G401 (cell line): ENCODE results near the gene CUL2. TPM values are rescaled to one million over a fixed set of nuclear protein-coding genes. Genes with fewer than 3 reads are reported as not detected.

ENCODE experiments used
- DNase-seq: peaks from one replicate; pipeline ENCODE4 v3.0.0-alpha.2; 2015; ENCODE audit warnings: low spot score
- in situ Hi-C: cut with HindIII; loops from 2 replicates; pipeline ENCODE4 v1.10.0; 2016; ENCODE audit warnings: low sequenced_read_pairs, mixed read lengths
- total RNA-seq: library from RNA; depleted of rRNA; stranded (reverse); fragments of >200 nt; shearing (Covaris generic); gene quantifications from 2 replicates; pipeline ENCODE4 v1.2.3, GENCODE V29; 2014; rRNA removed

Gene CUL2
- total RNA-seq, result 17.2 and 29.2 TPM in 2 replicates

DNA sequence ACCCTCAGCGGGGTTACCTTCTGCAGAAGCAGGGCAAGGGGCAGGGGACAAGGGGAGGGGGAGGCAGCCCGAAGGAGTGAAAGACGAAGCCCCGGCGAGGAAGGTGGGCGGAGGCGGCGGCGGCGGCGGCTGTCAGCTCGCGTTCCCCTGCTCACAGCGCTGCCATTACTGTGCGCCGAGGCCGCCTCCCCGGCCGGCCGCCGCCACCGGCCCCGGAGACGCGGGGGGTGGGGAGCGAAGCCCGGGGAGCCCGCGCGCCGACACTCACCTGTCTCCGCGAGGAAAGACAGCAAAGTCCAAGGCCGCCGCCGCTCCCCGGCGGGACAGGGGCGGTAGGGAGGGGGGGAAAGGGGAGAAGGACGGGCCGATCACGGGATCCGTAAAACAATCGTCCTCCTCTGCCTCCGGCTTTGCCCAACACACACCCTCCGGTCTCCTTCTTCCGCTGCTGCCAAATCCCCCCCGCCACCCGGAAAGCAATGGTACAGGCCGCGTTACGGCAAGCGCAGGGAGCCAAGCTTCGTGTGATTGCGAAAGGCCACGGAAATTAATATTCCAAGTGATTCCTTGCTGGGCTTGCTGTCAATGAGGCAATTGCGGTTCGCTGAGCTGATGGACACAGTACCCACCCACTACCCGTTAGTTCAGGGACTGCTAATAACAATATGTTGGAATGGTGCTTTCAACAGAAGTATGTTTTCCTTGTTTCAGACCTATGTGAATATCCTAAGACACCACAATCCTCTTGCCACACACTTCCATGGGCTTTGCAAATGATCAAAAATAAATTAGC, at the start of gene CUL2:
Gene CUL2, minus strand, starts transcription at position 180 of the 793 bp plus-strand sequence. CDS start 19,024 bp downstream, outside the sequence.
- peak; percentile 92 for DNase-seq
- in situ Hi-C loops, result no loop called here

DNA sequence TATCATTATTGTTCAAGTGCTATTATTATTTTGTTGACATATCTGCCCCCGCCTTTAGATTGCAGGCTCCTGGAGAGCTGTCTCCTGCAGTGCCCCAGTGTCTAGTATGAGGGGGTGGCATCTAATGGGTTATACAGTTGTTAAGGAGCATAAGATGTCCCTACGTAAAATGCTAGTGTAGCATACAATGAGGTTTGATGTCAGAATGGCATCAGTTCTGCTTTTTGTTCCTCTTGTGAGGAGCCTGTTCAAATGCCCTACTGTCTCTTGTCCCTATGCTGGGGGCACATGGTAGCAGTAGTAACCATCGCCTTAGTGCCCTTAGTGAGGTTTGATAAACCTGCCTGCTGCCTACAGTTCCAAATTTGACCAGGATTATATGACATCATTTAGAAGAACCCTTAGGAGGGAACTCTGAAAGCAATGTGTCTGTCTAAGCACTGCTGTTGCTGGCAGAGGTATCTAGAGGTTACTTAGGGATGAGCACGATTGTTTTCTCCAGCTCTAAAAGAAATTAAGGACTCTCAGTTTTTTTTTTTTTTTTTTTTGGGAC, 46.2 kb upstream of the CUL2 start:
- in situ Hi-C loops, result no loop called here

DNA sequence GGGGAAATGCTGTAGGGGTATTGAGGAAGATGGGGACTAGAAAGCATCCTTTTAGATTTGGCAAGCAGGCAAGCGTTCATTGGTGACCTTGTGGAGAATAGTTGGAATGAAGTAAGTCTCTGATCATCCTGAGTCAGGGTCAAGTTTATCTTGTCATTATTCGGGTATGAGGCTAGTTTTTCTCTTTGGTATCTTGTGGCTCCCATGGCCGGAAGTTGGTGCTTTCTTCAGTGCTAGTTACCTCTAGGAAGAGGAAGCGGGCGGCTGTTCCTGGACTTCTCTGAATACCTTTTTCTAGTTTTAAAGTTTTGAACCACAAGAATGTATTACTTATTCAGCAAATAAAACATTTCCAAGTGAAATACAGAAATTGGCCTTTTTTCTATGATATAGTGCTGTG, 45.7 kb upstream of the CUL2 start:
- in situ Hi-C loops, result no loop called here
- no peak for DNase-seq

More for the DNA sequence above, 46.2 kb upstream of the CUL2 start:
- DNase-seq, result no peak

DNA sequence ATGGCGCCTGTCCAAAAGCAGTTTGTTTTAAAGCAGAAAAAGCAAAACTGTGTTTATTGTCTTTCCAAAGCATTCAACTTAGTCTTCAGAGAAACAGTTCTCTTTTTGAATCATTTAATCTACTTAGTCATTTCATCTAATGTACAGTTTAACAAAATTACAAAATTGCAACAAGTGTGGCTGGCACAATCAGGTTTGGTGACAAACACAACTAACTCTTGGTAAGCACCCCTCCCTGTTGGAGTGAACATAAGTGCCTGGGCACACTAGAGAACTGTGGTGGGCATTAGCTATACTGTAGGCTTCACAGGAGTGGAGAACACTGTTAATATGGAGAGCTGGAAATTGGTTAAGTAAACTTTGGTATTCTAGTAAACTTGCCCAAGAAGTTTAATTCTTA, 43.4 kb upstream of the CUL2 start:
- DNase-seq, result no peak
- in situ Hi-C loops, result no loop called here

DNA sequence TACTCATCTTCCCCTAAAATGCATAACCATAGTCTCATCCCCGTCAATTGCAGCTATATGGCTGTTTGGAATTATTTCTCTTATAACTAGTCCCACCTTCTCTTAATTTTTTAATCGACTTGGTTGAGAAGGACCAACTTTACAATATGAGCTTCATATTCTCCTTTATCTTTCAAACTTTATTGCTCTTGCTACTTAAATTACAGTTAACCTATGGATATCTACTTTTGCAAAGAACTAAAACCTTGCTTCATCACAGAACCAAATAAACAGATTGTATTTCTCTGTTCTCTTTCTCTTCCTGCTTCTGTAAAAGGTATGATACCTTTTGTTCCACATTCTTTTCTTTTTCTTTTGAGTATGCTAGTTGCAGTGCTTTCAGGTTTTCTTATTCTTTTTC, 42.6 kb upstream of the CUL2 start:
- no peak for DNase-seq
- in situ Hi-C loops, result no loop called here

DNA sequence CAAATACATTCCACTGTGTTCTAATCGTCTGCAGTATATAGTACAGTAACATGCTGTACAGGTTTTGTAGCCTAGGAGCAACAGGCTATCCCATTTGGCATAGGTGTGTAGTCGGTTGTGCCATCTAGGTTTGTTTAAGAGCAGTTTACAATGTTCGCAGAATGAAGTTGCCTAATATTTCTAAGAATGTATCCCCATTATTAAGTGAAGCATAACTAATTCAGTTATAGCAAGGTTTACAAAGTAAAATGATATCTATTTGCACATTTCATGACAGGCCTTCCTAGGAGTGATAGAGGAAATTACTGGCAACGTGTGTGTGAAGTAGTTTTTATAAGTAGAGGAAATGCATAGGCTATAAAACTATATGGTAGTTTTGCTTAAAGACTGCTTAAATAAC, 40.5 kb upstream of the CUL2 start:
- DNase-seq, result no peak
- in situ Hi-C loops, result no loop called here

DNA sequence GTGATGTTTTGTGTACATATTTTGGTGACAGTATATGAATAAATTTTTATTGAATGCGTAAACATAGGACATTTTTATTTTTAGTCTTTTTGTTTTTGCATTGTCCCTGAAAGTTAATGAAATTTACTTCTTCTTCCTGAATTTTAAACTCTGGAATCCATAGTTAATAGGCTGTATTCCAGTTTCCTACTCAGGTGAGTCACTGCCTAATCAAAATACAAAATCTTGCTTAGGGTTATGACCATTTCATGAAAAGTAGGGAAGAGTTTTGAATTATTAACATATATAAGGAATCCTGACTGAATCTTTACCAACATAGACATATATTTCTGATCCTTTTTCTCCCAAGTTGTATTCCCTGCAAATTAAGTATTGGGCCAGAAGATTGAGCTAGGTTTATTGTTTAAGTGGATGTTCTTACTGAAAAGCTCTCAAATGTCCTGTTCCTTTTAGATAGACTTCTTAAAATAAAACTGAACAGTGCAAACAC, 39.1 kb upstream of the CUL2 start:
- in situ Hi-C loops, result no loop called here
- no peak for DNase-seq

DNA sequence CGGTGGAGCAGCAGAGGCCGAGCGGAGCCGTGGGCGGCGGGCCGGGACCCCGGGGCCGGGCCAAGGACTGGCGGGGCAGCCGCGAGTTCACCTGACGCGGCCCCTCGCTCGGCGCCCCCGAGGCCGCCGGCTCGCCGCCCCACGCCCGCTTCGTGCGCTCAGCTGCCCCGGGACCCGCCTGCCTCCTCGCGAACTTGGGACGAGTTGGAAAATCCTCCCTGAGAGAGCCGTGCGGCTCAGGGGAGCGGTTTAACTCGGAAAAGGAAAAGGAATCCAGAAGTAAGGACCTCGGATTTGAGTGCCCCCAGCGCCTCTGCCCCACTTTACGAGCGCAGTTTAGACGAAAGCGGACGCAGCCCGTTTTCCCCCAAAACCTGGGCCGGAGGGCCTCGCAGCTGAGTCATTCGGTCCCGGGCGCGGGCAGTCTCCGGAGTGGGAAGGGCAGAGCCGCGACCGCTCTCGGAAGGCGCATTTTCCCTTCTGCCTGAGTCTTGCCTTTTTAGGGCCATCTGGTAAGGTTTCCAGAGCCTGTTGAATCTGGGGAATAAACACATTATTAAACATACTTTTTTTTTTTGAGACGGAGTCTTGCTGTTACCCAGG, 37.2 kb upstream of the CUL2 start:
- peak; percentile 47 for DNase-seq
- in situ Hi-C loops, result no loop called here

DNA sequence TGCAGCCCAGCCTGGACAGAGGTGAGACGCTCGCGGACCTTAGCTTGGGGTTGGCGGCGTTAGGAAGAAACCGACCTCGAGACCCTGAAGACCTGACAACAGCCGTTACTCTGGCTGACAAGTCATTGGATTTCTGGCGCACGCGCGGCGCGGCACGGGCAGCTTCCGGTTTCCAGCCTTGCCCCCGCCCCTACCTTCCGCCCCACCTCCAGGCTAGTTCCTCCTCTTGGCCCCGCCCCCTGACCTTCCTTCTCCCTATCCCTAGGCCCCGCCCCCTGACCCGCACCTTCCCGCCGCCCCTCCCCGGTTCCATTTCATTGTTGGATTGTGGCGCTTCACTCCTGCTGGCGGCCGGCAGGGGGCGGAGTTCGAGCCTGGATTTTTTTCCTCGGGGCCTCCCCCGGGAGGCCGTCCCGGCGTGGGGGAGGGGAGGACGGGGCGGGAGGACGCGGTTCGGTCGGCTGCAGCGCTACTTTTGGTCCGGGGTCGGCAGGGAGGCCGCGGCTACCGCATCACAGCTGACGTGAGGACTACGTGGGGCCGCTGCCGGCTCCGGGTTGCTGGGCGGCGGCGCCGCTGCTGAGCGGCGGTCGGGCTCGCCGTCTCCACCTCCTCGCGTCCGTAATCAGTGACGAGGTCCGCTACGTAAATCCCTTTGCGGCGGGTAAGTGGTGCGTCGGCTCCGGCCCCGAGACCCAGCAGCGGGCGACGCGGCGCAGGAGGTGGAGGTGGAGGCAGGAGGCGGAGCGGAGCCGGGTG, 36.6 kb upstream of the CUL2 start, which contains the start of gene CREM:
Gene CREM, plus strand, starts transcription at position 317 of the 759 bp plus-strand sequence. CDS start 10,990 bp downstream, outside the sequence.
- in situ Hi-C loops, result no loop called here
- DNase-seq, result peak; percentile 98

DNA sequence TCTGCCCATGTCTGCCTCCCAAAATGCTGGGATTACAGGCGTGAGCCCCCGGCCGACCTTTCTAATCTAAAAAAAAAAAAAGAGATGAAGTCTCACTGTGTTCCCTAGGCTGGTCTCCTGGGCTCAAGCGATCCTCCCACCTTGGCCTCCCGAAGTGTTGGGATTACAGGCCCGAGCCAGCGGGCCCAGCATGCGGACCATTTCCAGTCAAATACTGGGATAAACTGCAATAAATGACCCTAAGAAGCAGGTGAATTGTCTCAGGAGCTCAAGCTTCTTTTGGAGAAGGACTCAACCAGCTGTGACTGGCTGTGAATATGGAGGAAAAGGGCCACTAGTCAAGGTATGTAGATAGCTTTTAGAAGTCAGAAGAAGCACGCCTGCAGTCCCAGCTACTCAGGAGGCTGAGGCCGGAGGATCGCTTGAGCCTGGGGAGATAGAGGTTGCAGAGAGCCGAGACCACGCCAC, 36.0 kb upstream of the CUL2 start:
- no peak for DNase-seq
- in situ Hi-C loops, result no loop called here

DNA sequence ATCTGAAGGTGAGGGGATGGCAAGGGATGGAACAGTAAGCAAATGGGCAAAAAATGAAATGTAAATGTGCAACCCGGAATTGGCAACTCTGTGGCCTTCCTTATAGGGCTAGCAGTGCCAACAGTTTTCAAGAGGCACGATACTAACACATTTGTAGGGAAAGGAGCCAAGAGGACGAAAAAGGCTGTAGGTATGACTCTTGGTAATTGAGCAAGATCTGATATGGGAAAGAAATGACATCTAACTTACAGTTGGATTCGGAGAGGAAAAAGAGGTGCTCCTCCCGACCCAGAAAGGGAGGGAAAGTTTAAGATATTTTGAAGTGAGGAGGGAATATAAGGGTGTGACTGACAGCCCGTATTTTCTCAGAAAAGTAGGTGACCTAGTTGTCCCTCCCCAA, 34.4 kb upstream of the CUL2 start:
- in situ Hi-C loops, result no loop called here

DNA sequence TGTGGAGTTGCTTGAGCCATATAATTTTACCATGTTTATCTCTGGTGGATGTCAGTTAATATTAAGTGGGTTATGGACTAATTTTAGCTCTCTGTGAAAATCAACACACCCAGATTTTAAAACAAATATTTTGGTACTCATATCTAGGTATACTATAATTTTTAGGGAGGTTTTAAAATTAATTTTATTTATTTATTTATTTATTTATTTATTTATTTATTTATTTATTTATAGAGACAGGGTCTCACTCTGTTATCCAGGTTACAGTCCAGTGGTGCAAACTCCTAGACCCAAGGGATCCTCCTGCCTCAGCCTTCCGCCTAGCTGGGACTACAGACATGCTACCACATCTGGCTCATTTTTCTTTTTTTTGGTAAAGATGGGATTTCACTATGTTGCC, 29.2 kb upstream of the CUL2 start:
- no peak for DNase-seq
- in situ Hi-C loops, result no loop called here

More for the DNA sequence above, 34.4 kb upstream of the CUL2 start:
- DNase-seq, result no peak

DNA sequence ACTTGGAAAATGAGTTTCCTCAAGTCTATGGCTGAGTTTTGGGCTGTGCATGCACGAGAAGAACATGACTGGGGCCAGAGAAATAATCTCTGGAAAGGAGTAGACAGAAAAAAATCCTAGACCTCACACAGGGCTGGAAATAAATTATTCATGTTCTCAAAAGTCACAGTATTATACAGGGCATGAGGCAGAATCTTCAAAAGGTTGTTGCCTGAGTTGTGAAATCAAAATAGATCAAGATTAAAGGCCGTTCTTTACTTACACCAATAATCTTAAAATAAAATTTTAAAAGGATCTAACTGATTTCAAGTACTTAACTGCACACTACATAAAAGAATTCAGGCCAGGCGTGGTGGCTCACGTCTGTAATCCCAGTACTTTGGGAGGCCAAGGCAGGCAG, 22.4 kb upstream of the CUL2 start:
- no peak for DNase-seq
- in situ Hi-C loops, result no loop called here

DNA sequence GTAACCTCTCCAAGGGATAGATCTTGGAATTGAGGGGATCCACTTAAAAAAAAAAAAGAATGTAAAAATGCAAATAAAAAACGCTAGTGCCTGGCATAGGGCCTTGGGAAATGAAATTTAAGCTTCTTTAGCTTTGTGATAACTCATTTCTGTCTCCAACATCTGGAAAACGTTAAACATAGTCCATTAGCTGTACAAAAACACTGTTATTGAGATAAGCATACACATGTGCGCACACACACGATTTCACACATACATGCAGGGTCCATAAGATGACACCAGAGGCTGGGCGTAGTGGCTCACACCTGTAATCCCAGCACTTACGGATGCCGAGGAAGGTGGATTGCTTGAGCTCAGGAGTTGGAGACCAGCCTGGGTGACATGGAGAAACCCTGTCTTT, 13.7 kb upstream of the CUL2 start:
- DNase-seq, result no peak
- in situ Hi-C loops, result no loop called here

DNA sequence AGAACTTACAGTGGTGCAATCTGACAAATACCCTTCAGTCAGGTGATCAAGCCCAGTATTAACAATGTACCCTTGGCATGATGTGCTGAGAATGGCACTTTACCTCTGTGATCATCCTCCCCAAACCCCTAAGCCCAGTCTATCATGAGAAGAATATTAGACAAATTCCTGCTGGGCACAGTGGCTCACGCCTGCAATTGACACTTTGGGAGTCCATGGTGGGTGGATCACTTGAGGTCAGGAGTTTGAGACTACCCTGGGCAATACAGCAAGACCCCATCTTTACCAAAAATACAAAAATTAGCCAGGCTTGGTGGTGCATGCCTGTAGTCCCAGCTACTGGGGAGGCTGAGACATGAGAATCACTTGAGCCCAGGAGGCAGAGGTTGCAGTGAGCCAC, 7.4 kb upstream of the CUL2 start:
- DNase-seq, result no peak
- in situ Hi-C loops, result no loop called here

DNA sequence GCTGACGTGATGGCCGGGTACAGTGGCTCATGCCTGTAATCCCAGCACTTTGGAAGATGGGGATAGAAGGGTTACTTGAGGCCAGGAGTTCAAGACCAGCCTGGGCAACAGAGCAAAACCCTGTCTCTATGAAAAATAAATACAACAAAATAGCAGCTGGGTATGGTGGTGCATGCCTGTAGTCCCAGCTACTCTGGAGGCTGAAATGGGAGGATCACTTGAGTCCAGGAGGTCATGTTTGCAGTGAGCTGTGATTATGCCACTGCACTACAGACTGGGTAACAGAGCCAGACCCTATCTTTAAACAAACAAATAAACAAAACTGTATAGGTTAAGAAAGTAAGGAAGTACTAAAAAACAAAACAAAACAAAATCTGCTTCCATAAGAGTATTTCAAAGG, 6.2 kb upstream of the CUL2 start:
- DNase-seq, result no peak
- in situ Hi-C loops, result no loop called here

DNA sequence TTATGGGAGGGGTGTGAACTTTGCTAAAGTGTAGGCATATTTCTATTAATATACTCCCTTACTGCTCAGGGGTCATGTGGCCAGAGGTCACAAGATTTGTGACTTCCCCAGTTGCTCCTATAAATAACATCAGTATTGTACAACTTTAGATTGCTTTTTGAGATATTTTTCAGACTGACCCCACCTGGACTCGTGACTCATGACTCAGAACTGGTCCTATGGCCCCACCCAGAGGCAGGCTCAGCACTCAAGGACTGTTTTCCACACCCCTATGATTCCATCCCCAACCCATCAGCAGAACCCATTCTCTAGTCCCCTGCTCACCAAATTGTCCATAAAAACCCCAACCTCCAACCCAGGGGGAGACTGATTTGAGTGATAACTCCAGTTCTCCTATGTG, 2.7 kb upstream of the CUL2 start:
- DNase-seq, result no peak
- in situ Hi-C loops, result no loop called here

DNA sequence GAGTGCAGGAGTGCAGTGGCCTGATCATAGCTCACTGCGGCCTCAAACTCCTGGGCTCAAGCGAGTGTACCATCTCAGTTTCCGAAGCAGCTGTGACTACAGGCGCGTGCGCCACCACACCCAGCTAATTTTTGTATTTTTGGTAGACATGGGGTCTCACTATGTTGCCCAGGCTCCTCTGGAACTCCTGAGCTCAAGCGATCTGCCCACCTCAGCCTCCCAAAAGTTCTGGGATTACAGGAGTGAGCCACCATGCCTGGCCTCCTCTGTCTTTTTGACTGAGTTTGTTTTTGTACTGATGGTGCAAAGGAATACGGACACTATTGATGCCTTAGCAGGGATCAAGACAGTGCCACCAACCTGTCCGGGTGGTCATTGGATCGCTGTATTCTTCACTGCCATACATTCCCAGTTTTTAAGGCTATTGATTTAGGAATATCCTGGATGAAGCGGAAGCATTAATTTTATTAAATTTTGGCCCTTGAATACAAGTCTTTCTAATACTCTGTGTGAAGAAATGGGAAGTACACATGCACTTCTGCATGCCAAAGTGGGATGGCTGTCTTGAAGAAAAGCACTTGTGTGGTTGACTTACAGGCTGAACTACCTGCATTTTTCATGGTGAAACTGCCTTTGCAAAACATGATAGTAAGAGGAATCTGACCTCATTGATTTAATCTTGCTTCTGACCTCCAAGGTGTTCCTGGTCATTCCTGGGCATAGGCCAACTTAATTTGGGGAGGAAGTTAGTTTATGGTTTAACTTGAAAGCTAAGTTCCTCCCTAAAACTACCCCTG, 2.1 kb upstream of the CUL2 start:
- in situ Hi-C loops, result no loop called here
- no peak for DNase-seq
